Endodermal cell (in vitro differentiated cells): ENCODE data around the gene ZNF775. TPM values are rescaled to one million over a fixed set of nuclear protein-coding genes. Genes with fewer than 3 reads are reported as not detected.

Source experiments
- DNase-seq: peaks from one replicate; pipeline ENCODE4 v3.0.0-alpha.2; 2017
- H3K27ac ChIP-seq: 2 replicates; pipeline ENCODE4 v1.5.1; 2013; ENCODE audit warnings: mild to moderate bottlenecking, low read depth, low read length, moderate library complexity
- H3K27me3 ChIP-seq: 2 replicates; pipeline ENCODE4 v1.6.1; 2013; ENCODE audit warnings: mild to moderate bottlenecking, low read length, moderate library complexity; ENCODE audit not compliant: insufficient read depth, control insufficient read depth, poor library complexity, severe bottlenecking
- H3K36me3 ChIP-seq: 2 replicates; pipeline ENCODE4 v1.7.0; 2013; ENCODE audit warnings: mild to moderate bottlenecking, low read length, moderate library complexity; ENCODE audit not compliant: control insufficient read depth, insufficient read depth
- H3K4me1 ChIP-seq: one replicate; pipeline ENCODE4 v1.7.0; 2013; ENCODE audit warnings: low read length; ENCODE audit not compliant: control insufficient read depth, insufficient read depth
- H3K4me3 ChIP-seq: 2 replicates; pipeline ENCODE4 v1.5.1; 2013; ENCODE audit warnings: mild to moderate bottlenecking, low read length, moderate library complexity
- H3K9ac ChIP-seq: 2 replicates; pipeline ENCODE4 v1.6.1; 2013; ENCODE audit warnings: mild to moderate bottlenecking, low read length, moderate library complexity; ENCODE audit not compliant: poor library complexity, severe bottlenecking; ENCODE audit errors: extremely low read depth
- H3K9me3 ChIP-seq: 2 replicates; pipeline ENCODE4 v1.6.1; 2013; ENCODE audit warnings: mild to moderate bottlenecking, low read length, moderate library complexity; ENCODE audit not compliant: control insufficient read depth
- H3K27ac Mint-ChIP-seq: 2 replicates; pipeline ENCODE4 v1.8.0; 2020; ENCODE audit warnings: mixed read lengths
- H3K27me3 Mint-ChIP-seq: 2 replicates; pipeline ENCODE4 v1.8.0; 2021; ENCODE audit warnings: mild to moderate bottlenecking, mixed read lengths; ENCODE audit not compliant: insufficient read depth
- H3K36me3 Mint-ChIP-seq: 2 replicates; pipeline ENCODE4 v1.8.0; 2020; ENCODE audit warnings: low read depth, mixed read lengths
- H3K4me1 Mint-ChIP-seq: 2 replicates; pipeline ENCODE4 v1.8.0; 2020; ENCODE audit warnings: mixed read lengths
- H3K4me3 Mint-ChIP-seq: 2 replicates; pipeline ENCODE4 v1.8.0; 2020; ENCODE audit warnings: mild to moderate bottlenecking, moderate library complexity, mixed read lengths
- H3K9me3 Mint-ChIP-seq: 2 replicates; pipeline ENCODE4 v1.8.0; 2020; ENCODE audit warnings: mild to moderate bottlenecking, mixed read lengths
- CTCF ChIP-seq: fragments of 200-600 bp; sonication (generic); conservative IDR thresholded peaks from 2 replicates; pipeline ENCODE4 v1.5.0; 2021; ENCODE audit warnings: antibody characterized with exemption, mild to moderate bottlenecking
- WGBS, 2 experiments: methylation state at CpG; one replicate each; pipeline versions ENCODE4 v1.1.5 to v1.1.7; 2013; ENCODE audit warnings: missing lambda C conversion rate in 2 of 2, mixed read lengths in 1 of 2; ENCODE audit not compliant: insufficient coverage in 1 of 2, insufficient read length in 1 of 2; 5-methylcytosine and 5-hydroxymethylcytosine counted together
- total RNA-seq, 2 donors: library from RNA; stranded (reverse); fragmentation: NEBNext Ultra II Directional in 1 of 2; extraction: Animal tissue kit (Norgen Biotek cat#: 25700) in 1 of 2; gene quantifications; 2 replicates in 1 of 2; 3 replicates in 1 of 2; pipeline ENCODE4 v1.2.1, GENCODE V29; 2021

The ZNF775 gene
- total RNA-seq, 2 donors from 2014 or later = 10.0 to 11.3 TPM

GRCh38 chr7:150361402-150361801 lies 17.7 kb upstream of the ZNF775 start:
- Histone ChIP-seq H3K27me3 (no peaks in the 10 kb centered on the region), H3K9ac (no peak overlapping the region), H3K9me3 (no peaks in the 10 kb centered on the region), H3K27ac (peak overlapping the region; percentile 27), H3K36me3 (no peaks in the 10 kb centered on the region), H3K4me1 (no peaks in the 10 kb centered on the region), H3K4me3 (no peak overlapping the region)
- no peaks in the 10 kb centered on the region for H3K9me3 Mint-ChIP-seq
- no peak overlapping the region for H3K4me3 Mint-ChIP-seq
- no peaks in the 10 kb centered on the region for H3K36me3 Mint-ChIP-seq
- no peak overlapping the region for H3K27ac Mint-ChIP-seq
- H3K27me3 Mint-ChIP-seq = no peaks in the 10 kb centered on the region
- no peak for DNase-seq
- 57 to 71% methylated on average over 7 of the region's 7 CpGs for WGBS, 2 experiments
- H3K4me1 Mint-ChIP-seq = peaks cover 8% of the 10 kb centered on the region
- TF ChIP-seq CTCF = no peak

GRCh38 chr7:150361807-150362621 lies 17.1 kb upstream of the ZNF775 start:
- H3K9ac ChIP-seq = no peak overlapping the region
- Mint-ChIP-seq H3K4me1 (peaks cover 8% of the 10 kb centered on the region), H3K36me3 (no peaks in the 10 kb centered on the region), H3K9me3 (no peaks in the 10 kb centered on the region), H3K4me3 (no peak overlapping the region), H3K27ac (no peak overlapping the region), H3K27me3 (no peaks in the 10 kb centered on the region)
- no peaks in the 10 kb centered on the region for H3K4me1 ChIP-seq
- no peaks in the 10 kb centered on the region for H3K27me3 ChIP-seq
- peak; percentile 63 for DNase-seq
- no peaks in the 10 kb centered on the region for H3K36me3 ChIP-seq
- H3K4me3 ChIP-seq = no peak overlapping the region
- peak overlapping the region; percentile 27 for H3K27ac ChIP-seq
- 71 to 76% methylated on average over 14 to 18 of the region's 18 CpGs for WGBS, 2 experiments
- TF ChIP-seq CTCF = no peak
- no peaks in the 10 kb centered on the region for H3K9me3 ChIP-seq

GRCh38 chr7:150363370-150363769 lies 15.8 kb upstream of the ZNF775 start:
- H3K36me3 Mint-ChIP-seq = no peaks in the 10 kb centered on the region
- 98 to 100% methylated on average over 3 to 4 of the region's 4 CpGs for WGBS, 2 experiments
- no peaks in the 10 kb centered on the region for H3K27me3 Mint-ChIP-seq
- Histone ChIP-seq H3K9ac (no peak overlapping the region), H3K27me3 (no peaks in the 10 kb centered on the region), H3K36me3 (no peaks in the 10 kb centered on the region), H3K4me3 (no peak overlapping the region), H3K27ac (no peak overlapping the region), H3K9me3 (no peaks in the 10 kb centered on the region), H3K4me1 (no peaks in the 10 kb centered on the region)
- no peak overlapping the region for H3K27ac Mint-ChIP-seq
- peaks cover 8% of the 10 kb centered on the region for H3K4me1 Mint-ChIP-seq
- DNase-seq = no peak
- H3K4me3 Mint-ChIP-seq = no peak overlapping the region
- no peak for TF ChIP-seq CTCF
- no peaks in the 10 kb centered on the region for H3K9me3 Mint-ChIP-seq
